Measurements from ENCODE around the gene TMIE.

- TF ChIP-seq FOXJ3 (CRISPR knock-in tag; IDR thresholded peaks at IDR 0.05): no peak
- TF ChIP-seq HDGF (IDR thresholded peaks at IDR 0.05): no peak
- TF ChIP-seq POLR2AphosphoS5 (IDR thresholded peaks at IDR 0.05; ENCODE audit: control insufficient read depth, insufficient read depth, low read depth, low read length): no peak
- TF ChIP-seq TARDBP (IDR thresholded peaks at IDR 0.05): no peak
- TF ChIP-seq CTCF (IDR thresholded peaks at IDR 0.05 in 2 of 3, conservative IDR thresholded peaks at IDR 0.05 in 1 of 3; ENCODE audit: insufficient read depth in 2 of 3, low read depth in 1 of 3, low read length in 3 of 3): no peak
Measured at GRCh38 chr3:46664971-46665762, 36.0 kb upstream of the TMIE start.

Data from K562 (cell line).